Measurements from ENCODE around the gene HSPB6.

DNA sequence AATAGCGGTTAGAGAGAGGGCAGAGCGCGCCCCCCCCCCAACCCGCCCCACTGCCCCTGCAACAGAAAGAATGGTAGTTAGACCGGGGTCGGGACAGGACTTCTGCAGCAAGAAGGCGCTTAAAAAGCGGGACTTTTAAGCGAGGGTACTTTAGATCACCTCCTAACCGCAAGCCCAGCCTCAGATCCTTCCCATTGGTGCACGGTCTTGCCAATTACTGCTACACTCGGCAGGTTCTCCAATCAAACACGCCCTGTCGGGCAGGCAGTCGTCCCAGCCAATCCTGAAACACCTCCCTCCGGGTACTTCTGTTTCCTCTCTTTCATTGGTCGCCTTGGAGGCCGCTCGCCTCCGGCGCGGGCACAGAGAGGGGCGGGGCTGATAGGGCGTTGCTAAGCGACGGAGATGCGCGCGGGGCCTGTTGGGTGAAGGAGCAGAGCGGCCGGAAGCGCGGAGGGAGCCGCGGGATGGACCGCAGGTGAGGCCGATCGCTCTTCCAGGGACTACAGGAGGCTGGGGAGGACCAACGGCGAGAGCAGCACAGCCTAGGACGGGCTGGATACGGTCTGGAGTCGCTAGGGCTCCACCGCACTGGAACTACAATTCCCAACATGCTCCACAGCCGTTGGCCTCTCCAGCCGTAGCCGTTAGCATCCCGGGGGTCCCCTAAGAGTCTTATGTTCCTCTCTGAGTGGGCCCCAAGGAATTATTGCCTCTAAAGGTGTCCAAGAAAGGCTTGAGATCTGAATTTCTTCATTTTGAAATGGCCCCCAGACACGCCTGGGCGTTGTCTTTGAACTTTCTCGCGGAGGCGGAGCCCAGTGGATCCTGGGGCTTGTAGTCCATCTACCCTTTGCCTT lies 1.1 kb upstream of the HSPB6 start, which contains the start of gene PROSER3:
- TF ChIP-seq, protein P1, sequence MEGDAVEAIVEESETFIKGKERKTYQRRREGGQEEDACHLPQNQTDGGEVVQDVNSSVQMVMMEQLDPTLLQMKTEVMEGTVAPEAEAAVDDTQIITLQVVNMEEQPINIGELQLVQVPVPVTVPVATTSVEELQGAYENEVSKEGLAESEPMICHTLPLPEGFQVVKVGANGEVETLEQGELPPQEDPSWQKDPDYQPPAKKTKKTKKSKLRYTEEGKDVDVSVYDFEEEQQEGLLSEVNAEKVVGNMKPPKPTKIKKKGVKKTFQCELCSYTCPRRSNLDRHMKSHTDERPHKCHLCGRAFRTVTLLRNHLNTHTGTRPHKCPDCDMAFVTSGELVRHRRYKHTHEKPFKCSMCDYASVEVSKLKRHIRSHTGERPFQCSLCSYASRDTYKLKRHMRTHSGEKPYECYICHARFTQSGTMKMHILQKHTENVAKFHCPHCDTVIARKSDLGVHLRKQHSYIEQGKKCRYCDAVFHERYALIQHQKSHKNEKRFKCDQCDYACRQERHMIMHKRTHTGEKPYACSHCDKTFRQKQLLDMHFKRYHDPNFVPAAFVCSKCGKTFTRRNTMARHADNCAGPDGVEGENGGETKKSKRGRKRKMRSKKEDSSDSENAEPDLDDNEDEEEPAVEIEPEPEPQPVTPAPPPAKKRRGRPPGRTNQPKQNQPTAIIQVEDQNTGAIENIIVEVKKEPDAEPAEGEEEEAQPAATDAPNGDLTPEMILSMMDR (IDR thresholded peaks at IDR 0.05; ENCODE audit: borderline replicate concordance, extremely low read depth, low read length, poor library complexity, severe bottlenecking): peak; percentile 3
- TF ChIP-seq EZH2 (IDR thresholded peaks at IDR 0.05; ENCODE audit: borderline replicate concordance, low read depth, low read length, severe bottlenecking): no peak

Data from DND-41 (cell line).